Measurements from ENCODE around the gene CD200.
"Not testable (repeated sequence)": the region's sequence is repeated elsewhere in the genome, so short reads cannot be mapped to it uniquely, and the experiment has no call there.

CD200 gene

GRCh38 chr3:112392393-112393359 lies 59.7 kb downstream of the CD200 start:
- no peak for DNase-seq

- DNase-seq, result no peak
Observed at GRCh38 chr3:112393360-112393728, 60.4 kb downstream of the CD200 start.

GRCh38 chr3:112394003-112394640 lies 61.2 kb downstream of the CD200 start:
- DNase-seq, result no peak

GRCh38 chr3:112395181-112395895 lies 62.4 kb downstream of the CD200 start:
- DNase-seq, result no peak

GRCh38 chr3:112395896-112396290 lies 62.9 kb downstream of the CD200 start:
- no peak for DNase-seq

GRCh38 chr3:112397556-112397955 lies 64.6 kb downstream of the CD200 start:
- no peak for DNase-seq

- DNase-seq, result no peak
Observed at GRCh38 chr3:112399064-112399463, 66.1 kb downstream of the CD200 start.

GRCh38 chr3:112399554-112399953 lies 66.6 kb downstream of the CD200 start:
- DNase-seq, result not testable (repeated sequence)

GRCh38 chr3:112400317-112400716 lies 67.4 kb downstream of the CD200 start:
- DNase-seq, result not testable (repeated sequence)

- no peak for DNase-seq
Observed at GRCh38 chr3:112401617-112402016, 68.7 kb downstream of the CD200 start.

- no peak for DNase-seq
Observed at GRCh38 chr3:112403103-112403502, 70.1 kb downstream of the CD200 start.

- not testable (repeated sequence) for DNase-seq
Observed at GRCh38 chr3:112404924-112405549, 72.1 kb downstream of the CD200 start.

GRCh38 chr3:112405845-112406244 lies 72.9 kb downstream of the CD200 start:
- DNase-seq, result peak; percentile 10

- no peak for DNase-seq
Observed at GRCh38 chr3:112407214-112407887, 74.4 kb downstream of the CD200 start.

GRCh38 chr3:112407888-112408702 lies 75.1 kb downstream of the CD200 start:
- no peak for DNase-seq

GRCh38 chr3:112409041-112409440 lies 76.1 kb downstream of the CD200 start:
- DNase-seq, result no peak

GRCh38 chr3:112411425-112411824 lies 78.5 kb downstream of the CD200 start:
- DNase-seq, result no peak
